HG03196 (cell line): ENCODE data around the gene HERC2.
"Not testable (repeated sequence)": the region's sequence is repeated elsewhere in the genome, so short reads cannot be mapped to it uniquely, and the experiment has no call there.

Experiments used
- ATAC-seq: cut with Tn5 transposase; IDR thresholded peaks from one replicate; pipeline ENCODE4 v1.9.1; 2021; ENCODE audit not compliant: unreplicated experiment

HERC2 gene

DNA sequence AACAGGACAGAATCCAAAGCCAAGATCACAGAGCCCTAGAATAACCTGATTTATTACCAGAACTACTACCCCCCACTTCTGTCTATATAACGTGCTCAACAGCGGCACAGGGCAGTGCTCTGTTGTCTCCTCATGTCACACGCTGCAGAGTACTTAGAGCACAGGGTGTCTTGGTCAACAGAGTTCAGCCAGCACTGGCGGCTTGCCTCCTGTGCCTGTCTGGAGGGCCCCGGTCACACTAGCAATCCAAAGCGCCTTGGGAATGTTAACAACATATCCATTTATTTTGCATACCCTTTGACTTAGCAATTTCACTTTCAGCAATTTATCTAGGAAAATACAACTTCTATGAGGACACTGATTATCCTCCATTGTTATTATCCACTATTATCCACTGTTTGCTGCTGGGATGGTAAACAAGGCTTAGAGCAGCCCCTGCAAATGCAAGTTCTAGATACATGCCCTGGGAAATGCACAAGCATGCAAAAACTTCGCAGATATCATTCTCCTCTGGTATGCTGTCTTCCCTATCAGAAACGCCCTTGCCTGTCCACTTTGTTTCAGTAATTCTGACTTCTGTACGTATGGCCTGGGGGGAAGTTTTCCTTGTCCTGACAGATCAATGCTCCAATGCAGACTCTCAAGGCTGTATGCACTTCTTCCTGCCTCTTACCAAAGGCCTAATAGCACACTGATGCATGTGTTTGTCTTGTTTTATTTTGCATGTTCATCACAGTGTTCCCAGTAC lies 136.7 kb downstream of the HERC2 start:
- ATAC-seq: no peak

DNA sequence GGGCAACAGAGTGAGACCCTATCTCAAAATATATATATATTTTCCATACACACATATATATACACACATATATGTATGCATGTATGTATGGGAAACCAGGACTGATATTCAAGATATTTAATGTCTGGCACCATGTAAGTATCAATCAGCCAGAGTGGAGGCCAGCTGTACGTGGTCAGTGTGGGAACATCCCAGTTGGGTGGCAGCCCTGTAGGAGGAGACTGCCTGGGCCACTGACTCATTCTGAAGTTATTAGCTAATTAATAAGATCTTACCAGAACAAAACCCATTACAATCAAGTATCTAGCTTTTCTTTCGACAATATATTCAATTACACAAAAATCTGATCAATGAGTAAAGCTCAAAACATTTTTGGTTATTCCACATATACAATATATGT lies 137.8 kb downstream of the HERC2 start:
- ATAC-seq: no peak

DNA sequence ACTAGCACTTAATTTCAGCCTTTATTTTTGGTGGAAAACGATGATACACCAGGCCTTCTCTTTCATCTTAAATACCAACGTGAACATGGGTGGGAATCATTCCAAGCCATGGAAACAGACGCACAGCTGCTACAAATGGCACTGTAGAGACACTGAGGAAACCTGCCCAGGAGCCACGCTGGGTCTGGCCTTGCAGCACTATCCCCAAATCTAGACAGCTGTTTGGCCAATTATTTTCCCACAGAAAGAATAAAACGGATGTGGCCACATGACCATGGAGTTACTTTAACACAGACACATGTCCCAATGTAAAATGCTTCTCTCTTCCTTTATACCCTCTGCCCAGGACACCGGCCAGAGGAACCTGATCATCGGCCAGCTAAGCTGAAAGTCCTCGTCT lies 139.2 kb downstream of the HERC2 start:
- no peak for ATAC-seq

DNA sequence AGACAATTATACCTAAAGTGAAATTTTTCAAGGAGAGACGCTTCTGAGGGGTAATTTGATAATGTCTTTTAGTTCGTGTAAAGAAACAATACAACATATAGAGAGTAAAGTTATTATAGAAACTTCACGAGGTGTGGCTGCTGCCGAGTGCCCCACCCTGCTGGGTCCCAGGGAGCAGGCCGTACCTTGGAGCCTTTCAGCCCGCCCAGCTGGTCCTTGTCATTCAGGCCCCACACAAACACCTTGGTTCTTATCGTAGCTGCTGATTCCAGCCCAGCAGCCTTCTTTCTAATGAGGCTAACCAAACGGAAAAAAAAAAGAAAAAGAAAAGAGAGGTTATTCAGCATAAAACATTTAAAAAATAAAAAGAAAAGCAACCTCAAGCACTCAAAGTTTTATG lies 139.8 kb downstream of the HERC2 start:
- no peak for ATAC-seq

DNA sequence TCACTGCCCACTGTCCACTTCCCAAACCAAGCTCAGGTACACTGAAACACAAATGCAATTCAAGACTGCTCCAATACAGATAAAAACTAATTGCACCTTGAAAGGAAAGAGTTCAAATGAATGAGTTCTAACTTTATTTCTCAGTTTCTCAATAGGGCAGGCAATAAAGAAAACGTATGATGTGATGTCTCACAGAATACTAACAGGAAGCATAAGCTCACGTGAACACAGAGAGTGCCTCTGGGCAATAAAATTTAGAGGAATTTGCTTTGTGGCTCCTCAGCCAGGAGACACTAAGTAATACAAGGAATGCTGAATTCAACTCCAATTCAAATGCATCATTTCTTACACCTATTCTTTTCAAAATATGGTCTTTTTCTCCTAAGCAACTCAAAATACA lies 140.6 kb downstream of the HERC2 start:
- ATAC-seq: no peak

DNA sequence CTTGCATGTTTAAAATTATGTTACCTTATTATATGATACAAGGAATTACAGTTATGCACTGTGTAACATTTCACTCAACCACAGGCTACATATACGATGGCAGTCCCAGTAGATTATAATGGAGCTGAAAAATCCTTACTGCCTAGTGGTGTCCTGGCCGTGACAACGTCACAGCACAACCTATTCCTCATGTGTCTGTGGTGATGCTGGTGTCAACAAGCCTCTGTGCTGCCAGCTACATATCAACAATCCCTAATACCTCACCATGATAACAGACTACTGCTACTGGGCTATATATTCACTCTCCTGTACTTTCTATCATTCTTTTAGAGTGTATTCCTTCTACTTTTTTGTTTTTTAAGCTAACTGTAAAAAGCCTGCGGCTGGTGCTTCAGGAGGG lies 142.7 kb downstream of the HERC2 start:
- no peak for ATAC-seq

DNA sequence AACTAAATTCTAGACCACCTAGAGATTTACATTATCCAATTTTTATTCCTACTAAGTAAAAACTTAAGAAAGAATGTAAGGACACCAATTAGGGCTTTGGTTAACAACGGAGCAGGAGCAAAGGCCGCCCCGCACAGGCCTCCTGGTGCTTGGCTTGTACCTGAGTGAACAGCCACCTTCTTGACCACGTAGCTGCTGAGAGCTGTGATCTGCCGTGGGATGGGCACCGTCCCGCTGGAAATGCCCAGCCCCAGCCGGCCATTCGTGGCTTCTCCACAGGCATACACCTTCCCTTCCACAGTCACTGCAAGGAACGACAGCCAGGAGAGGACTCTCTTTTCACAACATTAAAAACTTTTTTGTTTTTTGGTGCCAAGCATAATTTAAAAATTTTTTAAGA lies 143.3 kb downstream of the HERC2 start:
- ATAC-seq: no peak

DNA sequence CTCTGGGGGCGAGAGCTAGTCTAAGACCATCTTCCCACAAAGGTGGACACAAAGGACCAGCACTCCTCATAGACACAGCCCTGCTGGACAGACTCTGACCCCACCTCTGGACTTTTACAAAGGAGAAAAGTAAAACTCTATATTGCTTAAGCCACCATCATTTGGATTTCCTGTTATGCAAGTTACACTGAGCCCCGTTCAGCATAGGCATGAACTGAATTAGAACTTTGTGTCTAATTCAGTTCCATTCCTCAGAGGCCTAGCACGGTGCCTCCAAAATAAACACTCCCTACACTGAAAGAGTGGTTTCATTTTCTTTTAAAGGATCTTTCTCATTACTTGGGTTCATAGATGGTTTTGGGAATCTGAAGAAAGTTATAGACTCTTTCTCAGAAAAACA lies 143.7 kb downstream of the HERC2 start:
- no peak for ATAC-seq

DNA sequence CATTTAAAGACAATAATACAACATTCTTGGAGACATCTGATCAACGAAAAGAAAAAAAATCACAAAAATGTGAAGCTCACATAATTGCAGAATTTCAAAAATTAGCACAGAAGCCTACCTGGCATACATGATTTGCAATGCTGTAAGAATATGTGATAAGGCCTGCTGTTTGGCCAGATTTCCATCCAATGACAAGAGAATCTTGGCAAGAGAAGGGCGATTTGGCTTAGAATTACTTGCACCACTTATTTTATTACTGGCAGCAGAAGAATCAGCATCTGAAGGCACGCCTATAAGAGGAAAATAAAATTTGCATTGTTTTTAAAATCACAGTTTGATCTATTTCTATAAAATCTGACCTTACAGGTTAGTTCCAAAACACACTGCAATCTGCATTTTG lies 152.6 kb downstream of the HERC2 start:
- ATAC-seq: no peak

DNA sequence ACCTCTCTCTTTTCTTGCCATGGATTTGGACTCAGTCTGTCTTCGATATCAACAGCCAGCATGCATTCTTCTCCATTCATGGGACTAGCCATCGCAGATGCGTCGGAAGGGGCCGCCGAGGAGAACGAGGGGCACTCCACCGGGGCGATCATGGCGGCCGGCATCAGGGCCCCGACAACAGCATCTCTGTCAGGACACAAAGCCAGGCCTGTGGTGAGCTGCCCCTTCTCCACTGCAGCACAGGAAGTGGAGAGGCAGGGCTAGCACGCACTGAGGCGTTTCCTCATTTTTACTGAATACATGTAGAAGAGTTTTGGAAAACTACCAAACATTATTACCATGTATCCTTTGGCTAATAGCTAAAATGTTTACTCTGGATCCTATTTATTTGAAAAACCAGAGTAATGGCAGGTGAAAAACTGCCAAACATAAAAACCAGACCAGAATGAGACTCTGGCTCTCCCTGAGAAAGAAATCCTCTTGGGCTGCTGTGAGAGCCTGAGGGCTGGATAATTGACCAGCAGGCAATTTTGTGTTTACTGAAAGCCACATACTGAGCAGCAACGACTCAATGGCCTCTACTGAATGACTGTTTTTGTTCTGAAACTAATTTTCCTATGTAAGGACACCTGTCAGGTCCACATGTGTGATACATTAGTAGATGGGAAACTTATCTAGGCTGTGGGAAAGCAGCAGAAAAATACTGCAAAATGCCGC lies 153.4 kb downstream of the HERC2 start:
- not testable (repeated sequence) for ATAC-seq

DNA sequence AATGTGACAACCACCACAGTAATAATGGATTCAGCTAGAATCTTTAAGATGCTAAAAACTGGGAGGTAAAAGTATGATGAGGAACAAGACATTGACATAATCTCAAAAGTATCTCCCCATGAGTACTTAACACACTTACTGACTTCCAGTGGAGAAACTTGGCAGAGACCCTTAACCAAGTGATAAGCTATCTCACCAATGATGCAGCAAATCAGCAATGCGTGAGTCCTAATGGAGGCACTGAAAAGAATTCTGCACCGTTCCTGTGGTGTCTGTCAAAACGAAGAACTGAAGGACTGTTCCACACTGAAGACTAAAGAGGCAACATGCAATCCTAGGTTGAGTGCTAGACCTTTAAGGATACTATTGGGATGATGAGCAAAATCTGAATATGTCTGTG lies 154.9 kb downstream of the HERC2 start:
- no peak for ATAC-seq

DNA sequence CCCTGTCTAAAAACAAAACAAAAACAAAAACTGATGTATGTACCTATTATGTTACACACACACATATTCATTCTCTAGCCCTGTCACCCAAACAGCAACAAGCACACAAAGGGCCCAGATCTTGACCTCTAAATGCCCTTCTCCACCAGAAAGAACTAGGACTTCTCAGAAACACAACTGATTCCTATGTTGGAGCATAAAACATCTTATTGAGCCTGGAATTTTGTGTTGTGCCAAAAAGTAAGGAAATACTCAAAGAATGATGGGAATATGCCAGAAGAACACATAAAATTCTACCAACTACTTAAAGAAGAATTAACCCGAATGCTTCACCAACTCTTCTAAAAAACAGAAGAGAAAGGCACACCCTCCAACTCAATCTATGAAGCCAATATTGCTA lies 156.2 kb downstream of the HERC2 start:
- ATAC-seq: no peak

DNA sequence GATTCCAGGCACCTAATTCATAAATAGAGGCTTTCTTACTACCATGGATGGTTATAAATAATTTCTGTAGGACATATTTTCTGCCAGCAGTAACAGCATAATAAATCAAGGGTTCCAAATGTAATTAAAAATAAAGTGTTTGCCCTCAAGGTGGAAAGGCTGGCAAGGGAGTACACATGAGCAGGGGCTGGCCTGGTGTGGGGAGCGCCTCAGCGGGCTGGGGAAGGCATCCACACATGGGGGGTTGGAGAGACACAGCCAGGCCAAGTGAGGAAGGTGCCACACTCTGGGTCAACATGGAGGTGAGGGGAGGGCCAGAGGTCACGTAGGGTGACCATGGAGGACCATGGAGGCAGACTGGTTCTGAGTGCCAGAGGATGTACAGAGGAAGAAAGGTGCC lies 157.1 kb downstream of the HERC2 start:
- ATAC-seq: no peak

DNA sequence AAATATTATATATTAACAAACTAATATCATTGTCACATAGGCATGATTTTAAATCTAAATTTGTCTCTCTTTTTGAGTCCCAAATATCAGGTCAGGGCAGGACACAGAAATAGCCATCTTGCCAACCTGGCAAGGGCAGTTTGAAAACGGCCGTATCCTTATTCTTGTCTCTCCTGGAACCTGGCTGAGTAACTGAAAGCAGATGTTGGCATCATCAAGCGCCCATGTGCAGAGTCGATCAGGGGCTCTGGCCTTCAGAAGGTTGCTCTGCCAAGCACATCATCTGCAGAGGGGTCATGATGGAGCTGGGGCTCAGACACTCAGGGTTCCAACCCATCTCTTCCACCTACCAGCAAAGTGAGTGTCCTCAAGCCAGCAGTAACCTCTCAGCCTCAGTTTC lies 167.7 kb downstream of the HERC2 start:
- ATAC-seq: no peak

DNA sequence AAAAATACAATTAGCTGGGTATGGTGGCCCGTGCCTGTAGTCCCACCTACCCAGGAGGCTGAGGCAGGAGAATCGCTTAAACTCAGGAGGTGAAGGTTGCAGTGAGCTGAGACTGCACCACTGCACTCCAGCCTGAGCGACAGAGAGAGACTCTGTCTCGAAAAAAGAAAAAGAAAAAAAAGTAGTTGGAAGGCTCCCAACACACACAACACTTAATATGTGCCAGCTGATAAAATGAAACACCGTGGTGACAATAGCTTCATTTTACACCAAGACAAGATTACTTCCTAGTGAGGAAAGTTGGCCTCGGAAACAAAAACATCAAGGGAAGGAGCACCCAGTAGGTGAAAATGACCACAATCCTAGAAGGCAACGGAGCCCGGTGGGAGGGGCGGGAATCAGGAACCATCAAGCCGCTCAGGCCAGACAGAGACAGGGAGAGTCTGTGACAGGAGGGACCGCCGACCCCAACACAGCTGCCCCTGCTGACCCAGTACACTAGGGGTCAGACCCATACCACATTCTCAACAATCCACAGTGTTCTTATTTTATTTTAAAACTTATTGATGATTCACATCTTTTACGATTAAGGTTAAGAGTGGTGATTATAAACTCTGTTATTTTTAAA lies 168.4 kb downstream of the HERC2 start:
- no peak for ATAC-seq

DNA sequence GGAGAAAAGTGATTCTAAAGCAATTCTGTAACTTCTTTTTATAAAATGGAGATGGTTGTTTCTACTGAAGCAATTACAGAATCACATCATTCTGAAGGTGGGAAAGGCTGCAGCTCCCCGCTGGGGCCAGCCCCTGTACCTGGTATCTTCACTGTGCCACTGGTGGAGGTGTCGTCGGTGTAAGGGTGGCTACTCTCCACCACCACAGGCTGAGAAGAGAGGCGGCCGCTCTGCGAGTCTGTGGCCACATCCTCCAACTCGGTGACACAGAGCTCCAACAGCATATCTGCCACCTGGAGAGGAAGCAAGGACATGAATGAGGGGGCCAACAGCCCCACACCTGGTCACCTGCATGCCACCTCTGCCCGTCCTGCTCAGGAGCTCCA lies 169.4 kb downstream of the HERC2 start:
- ATAC-seq: not testable (repeated sequence)

DNA sequence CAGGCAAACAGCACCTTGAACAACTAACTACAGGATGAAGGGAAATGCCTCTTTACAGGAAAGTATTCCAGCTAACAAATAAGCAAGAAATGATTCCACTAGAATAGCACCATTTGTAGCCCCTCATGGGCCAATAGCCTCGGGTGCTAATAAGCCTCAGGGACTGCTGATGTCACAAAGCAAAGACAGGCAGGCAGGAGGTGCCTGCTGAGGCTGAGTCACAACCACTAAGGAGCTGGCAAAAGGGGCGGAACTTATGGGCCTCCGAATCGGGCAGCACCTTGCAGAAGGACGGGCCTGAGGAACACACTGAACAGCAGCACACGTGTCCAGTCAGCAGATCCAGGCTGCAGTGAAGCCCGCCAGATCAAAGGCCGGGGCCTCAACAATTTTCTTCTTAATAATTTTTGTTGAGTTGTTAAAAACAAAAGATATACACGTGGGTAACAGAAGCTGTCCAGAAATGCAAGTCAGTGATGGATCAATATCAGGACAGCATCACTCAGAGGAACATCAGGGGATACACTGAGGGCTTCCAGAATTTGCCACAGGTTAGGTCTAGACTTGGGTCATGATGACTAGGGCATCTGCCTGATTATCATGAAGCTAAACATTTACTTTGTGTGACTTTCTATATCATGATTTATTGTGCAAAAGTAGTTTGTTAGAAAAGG lies 170.0 kb downstream of the HERC2 start:
- not testable (repeated sequence) for ATAC-seq

DNA sequence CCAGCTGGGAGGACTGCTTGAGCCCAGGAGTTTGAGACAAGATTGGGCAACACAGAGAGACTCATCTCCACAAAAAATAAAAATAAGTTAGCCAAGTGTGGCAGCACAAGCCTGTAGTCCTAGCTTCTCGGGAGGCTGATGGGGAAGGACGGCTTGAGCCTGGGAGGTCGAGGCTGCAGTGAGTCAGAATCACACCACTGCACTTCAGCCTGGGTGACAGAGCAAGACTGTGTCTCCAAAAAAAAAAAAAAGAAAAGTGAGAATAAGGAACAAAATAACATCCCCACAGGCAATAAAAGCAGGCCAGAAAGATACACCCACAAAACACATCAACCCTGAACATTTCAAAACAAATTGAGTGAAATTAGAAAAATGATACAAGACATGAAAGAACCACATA lies 174.2 kb downstream of the HERC2 start:
- no peak for ATAC-seq

DNA sequence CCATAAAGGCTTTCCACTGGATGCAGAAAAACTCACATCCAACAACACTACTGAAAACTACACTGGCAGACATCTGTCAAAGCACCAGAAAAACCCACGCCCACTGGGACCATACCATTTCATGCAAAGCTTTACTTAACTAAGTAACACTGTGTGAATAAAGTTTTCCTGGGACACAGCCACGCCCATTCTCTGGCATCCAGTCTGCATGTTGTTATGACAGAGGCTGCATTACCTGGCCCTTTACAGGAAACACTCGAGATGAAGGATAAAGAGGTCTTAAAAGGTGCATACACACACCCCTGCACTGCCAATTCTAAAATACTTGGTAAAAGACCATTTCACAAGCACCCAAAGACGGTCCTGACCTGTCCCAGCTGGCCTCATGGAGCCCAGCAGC lies 176.6 kb downstream of the HERC2 start:
- not testable (repeated sequence) for ATAC-seq

DNA sequence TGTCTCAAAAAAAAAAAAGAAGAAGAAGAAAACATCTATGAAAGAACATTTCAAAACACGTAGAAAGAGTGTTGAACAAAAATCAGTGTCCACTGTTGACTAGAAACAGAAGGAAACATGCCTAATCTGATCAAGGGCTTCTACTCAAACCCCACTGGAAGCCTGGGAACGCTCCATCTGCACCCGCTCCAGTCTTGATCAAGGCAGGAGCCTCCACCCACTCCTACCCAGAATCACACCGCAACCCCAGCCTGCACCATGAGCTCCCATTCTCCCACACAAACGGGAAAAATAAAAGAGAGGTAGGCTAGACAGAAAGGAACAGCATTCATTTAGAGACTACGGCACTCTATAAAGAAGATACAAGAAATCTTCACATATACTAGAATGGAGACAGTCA lies 181.9 kb downstream of the HERC2 start:
- ATAC-seq: no peak

DNA sequence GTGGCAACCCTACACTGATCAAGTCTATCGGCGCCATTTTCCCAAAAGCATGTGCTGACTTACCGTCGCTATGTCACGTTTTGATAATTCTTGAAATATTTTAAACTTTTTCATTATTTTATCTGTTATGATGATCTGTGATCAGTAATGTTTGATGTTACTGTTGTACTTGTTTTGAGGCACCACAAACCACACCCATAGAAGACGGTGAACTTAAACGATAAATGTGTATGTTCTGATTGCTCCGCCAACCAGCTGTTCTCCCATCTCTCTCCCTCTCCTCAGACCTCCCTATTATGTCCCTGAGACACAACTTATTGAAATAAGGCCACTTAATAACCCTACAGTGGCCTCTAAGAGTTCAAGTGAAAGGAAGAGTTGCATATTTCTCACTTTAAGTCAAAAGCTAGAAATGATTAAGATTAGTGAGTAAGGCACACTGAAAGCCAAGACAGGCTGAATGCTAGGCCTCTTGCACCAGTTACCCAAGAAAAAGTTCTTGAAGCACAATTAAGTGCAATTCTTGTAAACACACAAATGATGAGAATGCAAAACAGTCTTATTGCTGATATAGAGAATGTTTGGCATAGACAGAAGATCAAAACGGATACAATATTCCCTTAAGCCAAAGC lies 184.5 kb downstream of the HERC2 start:
- ATAC-seq: not testable (repeated sequence)
